Activated T-cell treated with anti-CD3 and anti-CD28 coated beads for 24 hours (primary cell): ENCODE measurements around the gene DNAJC30.
"Not testable (repeated sequence)": the region's sequence is repeated elsewhere in the genome, so short reads cannot be mapped to it uniquely, and the experiment has no call there.

Source experiments
- DNase-seq: peaks from one replicate; pipeline ENCODE4 v3.0.0-alpha.2; 2020; ENCODE audit warnings: low read depth

DNAJC30 gene

DNA sequence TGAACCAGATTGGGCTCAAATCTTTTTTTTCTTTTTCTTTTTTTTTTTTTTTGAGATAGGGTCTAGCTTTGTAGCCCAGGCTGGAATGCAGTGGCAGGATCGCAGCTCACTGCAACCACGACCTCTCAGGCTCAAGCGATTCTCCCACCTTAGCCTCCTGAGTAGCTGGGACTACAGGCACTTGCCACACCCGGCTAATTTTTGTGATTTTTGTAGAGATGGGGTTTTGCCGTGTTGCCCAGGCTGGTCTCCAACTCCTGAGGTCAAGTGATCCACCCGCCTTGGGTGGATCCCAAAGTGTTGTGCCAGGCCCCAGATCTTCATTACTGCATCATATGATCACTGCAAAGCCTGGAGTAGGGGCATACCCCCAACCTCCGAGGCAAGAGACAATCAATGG, 2.8 kb downstream of the DNAJC30 start:
- DNase-seq: no peak

DNA sequence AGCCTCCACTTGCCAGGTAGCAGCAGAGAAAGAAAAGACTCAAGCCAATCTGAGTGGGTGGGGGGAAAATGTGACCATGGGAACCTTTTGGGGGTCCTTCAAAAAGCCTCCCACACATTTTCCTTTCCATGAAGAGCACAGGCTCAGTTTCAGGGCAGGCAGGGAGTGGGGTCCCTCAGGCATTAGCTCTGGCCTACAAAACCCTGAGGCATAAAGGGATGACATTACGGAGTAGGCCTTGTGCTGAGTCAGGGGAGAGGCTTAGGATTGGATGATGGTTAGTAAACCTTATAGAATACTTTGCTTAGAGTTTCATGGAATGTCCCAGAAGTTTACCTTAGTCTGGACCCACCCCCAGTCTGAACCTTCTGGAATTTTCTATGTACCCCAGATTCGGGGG, 3.5 kb downstream of the DNAJC30 start:
- no peak for DNase-seq

DNA sequence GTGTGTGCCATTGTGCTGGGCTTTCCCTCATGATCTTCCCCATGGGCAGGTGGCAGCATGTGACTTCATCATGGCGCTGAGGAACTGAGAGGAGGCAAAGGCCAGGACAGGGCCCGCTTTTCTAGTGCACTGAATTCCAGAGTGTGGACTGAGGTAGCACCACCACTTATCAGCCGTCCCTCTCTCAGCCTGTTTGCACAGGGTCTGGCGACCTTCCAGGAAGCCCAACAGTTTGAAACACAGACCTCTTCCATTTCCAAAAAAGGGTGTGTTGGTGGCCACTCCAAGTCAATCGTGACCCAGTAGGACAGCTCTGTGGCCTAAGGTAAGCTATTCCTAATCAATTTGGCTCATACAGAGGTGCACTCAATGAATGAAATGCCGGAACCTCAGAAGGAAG, 4.4 kb downstream of the DNAJC30 start:
- DNase-seq: no peak

DNA sequence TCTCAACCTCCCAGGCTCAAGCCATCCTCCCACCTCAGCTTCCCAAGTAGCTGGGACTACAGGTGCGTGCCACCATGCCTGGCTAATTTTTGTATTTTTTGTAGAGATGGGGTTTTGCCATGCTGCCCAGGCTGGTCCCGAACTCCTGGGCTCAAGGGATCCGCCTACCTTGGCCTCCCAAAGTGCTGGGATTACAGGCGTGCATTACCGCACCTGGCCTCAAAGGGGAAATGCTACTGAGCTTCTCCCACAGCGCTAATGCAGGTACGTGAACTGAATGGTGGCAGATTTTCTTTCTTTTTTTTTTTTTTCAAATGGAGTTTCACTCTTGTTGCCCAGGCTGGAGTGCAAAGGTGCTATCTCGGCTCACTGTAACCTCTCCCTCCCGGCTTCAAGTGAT, 7.2 kb downstream of the DNAJC30 start:
- DNase-seq: not testable (repeated sequence)

DNA sequence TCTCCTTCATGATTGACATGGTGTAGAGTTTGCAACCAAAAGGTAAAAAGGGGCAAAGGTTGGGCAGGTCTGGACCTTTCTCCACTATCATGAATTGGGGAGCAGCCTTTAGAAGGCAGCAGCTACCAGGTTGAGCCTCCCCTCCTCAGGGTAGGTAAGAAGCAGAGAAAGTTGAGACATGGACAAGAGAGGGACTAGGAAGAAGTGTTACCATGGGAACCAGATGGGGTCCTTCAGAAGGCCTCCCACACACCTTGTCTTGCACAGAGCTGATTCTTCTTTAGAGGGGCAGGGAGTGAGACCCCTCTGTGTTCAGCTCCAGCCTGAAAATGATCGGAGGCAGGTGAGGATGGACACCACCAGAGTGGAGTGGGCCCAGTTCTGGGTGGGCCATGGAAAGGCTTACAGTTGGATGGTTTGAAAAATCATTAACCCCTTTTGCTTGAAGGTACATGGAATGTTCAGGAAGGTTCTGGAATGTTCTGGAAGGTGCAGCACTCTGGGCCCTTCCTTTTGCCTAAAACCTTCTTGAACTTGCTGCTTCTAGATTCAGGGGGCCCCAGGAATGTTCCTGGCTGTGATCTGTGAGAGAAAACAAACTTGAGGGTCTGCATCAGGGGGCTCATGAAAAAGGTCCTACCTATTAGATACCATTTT, 8.7 kb downstream of the DNAJC30 start:
- DNase-seq: no peak

DNA sequence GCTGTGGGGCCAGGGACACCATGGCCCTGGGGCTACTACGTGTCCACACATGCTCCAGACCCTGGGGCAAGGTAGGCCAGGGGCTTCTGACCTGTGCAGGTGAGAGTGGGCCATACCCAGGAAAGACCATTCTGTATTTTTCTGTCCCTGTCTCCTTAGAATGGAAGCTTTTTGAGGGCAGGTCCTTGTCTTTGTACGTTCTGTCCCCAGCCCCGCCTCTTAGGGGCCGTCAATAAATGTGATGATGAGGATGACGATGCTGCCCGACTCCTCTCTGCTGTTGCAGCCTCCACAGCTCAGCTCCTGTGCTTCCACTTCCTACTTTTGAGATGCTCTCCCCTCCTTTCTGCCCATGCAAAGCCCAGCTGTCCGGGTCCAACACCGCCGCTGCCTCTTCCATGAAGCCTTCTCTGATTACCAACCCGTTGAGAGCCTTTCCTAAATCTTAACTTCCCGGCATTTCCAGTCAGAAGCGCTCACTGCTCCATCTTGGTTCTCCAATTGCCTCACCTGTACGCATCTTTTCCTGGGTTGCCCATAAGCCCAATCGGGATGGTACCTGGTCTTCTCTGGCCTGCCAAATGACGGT, 11.3 kb downstream of the DNAJC30 start:
- no peak for DNase-seq

DNA sequence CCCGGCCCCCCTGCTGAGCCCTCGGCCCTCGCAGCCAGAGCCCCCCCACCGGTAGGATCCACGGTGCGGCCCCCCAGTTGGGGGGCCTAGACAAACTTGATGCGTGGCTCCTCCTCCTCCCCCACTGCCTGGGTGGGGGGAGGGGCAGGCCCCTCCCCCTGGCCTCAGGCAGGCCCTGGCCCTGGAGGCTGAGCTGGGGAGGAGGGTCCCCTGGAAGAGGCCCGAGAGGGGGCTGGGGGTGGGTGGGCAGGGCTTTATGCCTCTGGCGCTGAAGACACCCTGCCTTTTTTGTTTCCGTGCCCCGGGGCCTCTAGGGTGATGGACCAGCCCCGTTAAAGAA, 12.0 kb downstream of the DNAJC30 start:
- no peak for DNase-seq

DNA sequence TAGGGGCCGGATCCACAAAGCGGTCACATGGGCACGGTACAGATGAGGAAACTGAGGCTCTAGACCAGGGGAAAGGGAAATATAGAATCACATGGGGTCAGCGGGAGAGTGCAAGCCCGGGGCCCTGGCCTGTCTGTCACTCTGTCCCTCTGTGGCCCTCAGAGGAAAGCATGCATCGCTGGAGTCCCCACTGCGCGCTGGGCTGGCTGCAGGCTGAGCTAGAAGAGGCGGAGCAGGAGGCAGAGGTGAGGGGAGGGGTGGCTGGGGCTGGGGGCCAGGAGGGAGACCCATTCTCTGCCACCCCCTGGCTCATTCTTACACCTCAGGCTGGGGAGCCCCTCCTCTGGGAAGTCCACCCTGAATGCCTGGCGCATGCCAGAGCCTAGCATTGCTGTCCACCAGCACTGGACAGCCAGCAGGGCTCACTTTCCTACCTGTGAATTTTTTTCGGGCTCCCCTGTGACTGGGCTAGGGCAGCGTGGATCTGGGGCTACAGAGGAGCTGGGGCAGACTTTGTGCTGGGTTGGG, 13.3 kb downstream of the DNAJC30 start:
- DNase-seq: no peak

DNA sequence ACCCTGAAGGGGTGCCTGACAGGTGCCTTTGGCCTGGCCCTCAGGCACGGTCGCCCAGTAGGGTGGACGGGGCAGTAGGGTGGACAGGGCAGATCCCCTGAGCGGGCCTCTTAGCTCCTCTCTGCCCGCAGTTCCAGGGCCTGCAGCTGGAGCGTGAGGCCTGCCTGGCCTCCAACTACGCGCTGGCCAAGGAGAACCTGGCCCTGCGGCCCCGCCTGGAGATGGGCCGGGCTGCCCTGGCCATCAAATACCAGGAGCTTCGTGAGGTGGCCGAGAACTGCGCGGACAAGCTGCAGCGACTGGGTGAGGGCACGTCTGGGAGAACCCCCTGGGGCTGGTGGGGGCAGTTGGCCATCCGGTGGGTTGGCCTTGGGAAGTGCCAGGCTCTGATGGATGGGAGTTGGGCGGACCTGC, 14.0 kb downstream of the DNAJC30 start:
- no peak for DNase-seq

DNA sequence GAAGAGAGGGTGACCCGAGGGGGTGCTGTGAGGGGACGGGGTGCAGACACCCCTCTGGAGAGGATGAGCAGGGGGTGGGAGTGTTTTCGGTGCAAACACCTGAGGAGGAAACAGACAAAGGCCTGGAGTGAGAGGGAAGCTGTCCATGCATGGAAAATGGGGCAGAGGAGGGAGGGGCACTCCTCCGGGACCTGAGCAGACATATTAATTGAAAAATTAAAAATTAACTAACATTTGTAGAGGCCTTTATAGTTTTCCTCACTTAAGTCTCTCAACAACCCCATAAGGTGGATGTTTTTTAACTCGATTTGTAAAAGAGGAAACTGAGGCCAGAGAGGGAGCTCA, 14.4 kb downstream of the DNAJC30 start:
- DNase-seq: no peak

DNA sequence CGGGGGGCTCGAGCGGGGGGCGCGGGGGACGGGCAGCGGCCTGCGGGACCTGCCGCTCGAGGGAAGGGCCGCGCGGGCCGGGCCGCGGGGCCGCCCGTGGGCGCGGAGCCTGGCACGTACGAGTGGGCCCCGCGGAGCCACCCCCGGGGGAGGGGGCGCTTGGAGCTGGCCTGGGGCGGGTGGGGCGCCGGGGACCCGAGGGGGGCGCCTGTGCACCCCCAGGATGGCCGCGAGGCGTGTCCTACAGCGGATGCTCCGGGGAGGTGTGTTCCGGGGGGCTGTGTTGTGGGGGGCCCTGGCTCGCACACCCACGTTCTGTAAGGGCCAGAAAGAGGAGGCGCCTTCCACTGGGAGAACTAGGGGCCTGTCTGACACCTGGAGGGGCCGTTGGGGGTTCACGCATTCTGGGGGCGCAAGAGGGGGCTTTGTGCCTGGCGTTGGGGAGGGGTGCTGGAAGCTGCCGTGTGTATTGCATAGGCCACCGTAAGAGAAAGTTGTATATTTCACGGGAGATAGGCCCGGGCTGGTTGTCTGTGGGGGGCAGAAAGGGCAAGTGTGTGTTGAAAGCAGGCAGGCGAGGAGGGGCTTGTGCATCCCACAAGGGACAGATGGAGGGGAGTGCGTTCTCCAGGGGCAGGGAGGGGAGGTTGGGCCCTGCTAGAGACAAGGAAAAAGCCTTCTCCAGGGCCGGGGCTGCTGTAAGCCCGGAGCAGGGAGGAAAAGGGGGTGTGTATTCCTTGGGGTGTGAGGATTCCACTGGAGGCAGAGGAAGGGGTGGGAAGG, 15.0 kb downstream of the DNAJC30 start:
- no peak for DNase-seq

DNA sequence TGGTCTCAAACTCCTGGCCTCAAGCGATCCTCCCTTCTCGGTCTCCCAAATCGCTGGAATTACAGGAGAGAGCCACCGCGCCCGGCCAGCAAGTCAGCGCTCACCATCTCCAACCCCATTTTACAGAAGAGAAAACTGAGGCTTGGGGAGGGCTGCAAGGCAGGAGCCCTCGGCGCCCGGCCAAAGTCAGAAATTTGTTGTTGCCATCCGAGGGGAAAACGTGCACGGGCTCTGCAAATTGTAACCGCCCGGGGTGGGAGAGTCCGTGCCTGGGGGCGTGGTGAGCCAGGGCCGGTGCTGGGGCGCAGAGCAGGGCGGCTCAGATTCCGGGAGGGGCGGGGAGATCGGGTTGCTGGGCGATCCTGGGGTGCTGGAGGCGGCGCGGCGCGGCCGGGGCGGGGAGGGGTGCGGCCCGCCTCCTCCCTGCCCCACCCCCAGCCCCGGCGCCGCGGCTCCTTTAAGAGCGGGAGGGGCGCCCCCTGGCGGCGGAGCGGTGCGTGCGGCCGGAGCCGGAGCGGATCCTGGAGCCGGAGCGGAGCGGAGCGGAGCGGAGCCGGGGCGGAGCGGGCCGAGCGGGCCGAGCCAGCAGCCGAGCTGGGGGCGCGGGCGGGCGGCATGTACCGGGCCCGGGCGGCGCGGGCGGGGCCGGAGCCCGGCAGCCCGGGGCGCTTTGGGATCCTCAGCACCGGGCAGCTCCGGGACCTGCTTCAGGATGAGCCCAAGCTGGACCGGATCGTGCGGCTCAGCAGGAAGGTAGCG, 15.7 kb downstream of the DNAJC30 start, which contains the start of gene VPS37D:
Gene VPS37D, plus strand, starts transcription at position 488 of the 759 bp plus-strand sequence. Its CDS starts 128 bp downstream, at position 616.
- DNase-seq: peak; percentile 89

DNA sequence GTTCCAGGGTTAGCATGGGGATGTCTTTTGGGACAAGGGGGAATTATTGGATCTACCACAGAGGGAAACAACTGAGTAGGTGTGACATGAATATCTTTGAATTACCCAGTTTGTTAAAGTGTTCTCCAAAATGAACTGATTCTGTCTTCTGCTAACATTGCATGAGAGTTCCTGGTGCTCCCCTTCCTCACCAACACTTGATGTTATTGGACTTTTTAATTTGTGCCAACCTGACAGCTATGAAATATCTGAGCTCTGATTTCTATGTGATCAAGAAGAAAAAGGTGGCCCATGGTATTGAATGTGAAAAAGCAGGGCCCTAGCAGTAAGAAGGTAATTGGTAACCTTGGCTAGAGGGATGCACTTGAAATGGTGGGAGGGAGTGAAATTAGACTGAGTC, 20.2 kb downstream of the DNAJC30 start:
- no peak for DNase-seq

DNA sequence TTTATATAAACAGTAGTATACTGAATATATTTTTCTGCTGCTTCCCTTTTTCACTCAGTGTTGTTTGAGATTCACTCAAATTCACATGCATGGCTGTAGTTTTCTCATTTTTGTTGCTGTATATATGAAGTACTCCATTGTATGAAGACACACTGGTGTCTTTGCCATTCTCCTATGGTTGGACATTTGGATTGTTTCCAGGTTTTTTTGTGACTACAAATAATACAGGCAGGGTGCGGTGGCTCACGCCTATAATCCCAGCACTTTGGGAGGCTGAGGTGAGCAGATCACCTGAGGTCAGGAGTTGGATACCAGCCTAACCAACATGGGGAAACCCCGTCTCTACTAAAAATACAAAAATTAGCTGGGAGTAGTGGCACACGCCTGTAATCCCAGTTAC, 22.7 kb downstream of the DNAJC30 start:
- not testable (repeated sequence) for DNase-seq

DNA sequence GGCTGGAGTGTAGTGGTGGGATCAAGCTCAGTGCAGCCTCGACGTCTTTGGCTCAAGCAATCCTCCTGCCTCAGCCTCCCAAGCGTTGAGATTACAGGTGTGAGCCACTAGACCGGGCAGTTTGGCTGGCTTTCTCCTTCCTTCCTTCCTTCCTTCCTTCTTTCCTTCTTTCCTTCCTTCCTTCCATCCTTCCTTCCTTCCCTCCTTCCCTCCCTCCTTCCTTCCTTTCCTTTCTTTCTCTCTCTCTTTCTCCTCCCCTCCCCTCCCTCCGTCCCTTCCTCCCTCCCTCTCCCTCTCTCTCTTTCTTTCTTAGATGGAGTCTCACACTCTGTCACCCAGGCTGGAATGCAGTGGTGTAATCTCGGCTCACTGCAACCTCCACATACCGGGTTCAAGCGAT, 23.3 kb downstream of the DNAJC30 start:
- DNase-seq: no peak

DNA sequence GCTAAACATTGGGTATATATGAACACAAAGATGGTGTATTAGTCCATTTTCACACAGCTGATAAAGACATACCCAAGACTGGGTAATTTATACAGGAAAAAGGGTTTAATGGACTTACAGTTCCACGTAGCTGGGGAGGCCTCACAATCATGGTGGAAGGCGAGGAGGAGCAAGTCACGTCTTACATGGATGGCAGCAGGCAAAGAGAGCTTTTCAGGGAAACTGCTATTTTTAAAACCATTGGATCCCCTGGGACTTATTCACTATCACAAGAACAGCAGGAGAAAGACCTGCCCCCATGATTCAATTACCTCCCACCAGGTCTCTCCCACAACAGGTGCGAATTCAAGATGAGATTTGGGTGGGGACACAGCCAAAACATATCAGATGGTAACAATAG, 27.9 kb downstream of the DNAJC30 start:
- DNase-seq: not testable (repeated sequence)

DNA sequence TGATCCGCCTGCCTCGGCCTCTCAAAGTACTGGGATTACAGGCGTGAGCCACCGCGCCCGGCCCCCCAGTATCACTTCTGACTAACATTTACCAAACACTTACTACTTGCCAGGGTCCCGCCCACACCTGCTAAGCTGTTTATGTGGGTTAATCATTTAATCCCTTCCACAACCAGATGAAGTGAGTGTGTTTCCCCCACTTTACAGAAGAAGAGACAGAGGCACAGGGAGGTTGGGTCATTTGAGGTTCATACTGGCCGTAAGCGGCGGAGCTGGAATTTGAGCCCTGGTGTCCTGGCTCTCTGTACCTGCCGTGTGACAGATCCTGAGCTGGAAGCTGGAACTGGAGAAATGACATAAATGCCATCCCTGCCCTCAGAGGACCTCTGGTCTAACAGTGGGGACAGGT, 30.7 kb downstream of the DNAJC30 start:
- no peak for DNase-seq

DNA sequence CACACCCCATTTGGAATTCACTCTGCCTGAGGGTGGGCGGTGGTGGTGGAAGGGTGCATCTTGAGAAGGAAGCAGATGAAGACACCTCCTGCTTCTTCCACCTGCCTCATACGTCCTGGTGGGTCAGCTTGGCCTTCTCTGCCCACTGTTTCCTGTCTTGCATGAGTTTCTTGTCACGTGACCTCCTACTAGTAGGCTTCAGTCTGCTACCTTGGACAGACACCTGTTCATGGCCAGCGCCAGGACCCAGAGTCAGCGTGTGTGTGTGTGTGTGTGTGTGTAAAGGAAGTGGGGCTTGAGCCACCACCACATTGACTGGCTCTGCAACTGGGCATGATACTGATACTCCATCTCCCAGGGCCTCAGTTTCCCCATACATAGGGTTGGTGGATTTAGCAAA, 32.7 kb downstream of the DNAJC30 start:
- DNase-seq: no peak

DNA sequence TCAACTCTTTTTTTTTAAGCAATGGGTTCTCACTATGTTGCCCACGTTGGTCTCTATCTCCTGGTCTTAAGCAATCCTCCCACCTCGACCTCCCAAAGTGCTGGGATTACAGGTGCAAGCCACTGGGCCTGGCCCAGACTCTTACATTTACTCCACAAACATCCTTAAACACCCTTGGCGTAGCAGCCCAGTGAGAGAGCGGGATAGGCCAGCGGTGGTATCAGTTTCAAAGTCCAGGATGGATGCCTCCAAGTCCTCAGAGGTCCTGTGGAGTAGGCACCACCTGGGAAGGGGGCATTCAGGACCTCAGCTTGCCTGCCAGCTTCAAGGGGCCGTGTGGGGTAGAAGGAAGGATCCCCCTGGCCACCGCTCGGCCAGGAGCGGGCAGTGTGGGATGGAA, 33.7 kb downstream of the DNAJC30 start:
- no peak for DNase-seq

DNA sequence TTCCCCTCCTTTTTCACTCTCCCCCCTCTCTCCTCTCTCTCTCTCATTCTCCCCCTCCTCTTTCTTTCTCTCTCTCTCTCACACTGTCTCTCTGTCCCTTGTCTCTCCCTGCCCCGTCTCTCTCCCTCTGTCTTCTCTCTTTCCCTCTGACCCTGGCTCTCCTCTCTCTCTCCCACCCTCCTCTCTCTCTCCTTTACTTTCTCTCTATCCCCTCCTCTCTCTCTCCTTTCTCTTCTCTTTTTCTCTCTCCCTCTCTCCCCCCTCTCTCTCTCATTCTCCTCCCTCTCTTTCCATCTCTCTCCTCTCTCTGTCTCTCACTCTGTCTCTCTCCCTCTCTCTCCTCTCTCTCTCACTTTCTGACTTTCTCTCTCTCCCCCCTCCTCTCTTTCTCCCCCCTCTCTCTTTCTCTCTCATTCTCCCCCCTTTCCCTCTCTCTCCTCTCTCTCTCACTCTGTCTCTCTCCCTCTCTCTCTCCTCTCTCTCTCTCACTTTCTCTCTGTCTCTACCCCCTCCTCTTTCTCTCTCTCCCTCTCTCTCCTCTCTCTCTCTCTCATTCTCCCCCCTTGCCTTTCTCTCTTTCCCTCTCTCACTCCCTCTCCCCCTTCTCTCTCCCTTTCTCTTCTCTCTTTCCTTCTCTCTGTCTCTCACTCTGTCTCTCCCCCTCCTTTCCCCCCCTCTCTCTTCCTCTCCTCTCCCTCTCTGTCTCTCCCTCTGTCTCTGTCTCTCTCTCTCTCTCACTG, 34.5 kb downstream of the DNAJC30 start:
- no peak for DNase-seq

DNA sequence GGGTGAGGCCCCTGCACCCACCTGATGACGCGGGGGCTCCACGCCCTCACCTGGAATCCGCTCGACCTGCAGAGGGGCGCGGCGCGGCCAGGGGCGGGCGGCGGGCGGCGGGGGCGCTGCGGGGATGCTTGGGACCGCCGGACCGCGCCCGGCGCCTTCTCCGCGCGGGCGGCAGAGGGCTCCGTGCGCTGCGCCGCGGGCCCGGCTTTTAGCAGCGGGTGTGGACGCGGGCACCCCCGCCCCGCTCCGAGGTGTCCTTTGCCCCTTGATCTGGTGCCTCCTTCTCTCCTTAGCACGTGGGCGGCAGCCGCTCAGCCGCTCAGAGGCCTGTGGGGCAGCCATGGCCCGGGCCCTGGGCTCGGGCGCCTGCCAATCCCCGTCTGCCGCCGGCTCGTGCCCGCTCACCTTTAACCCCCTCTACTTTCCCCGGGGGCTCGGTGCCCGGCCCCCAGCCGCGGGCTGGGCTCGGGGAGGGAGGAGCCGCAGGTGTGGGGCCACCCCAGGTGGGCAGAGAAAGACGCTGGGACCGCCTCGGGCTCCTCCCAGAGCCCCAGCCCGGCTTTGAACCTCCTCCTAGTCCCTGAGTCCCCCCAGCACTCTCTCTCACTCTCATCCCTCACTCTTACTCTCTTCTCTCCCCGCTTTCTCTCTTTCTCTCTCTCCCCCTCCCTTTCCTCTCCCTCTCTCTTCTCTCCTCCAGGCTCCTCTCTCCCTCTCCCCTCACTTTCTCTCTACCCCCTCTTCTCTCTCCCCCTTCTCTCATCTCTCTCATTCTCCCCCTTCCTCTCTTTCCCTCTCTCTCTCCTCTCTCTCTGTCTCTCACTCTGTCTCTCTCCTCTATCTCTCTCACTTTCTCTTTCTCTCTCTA, 35.3 kb downstream of the DNAJC30 start:
- DNase-seq: no peak
